Stomach (tissue), 4 donors: ENCODE results near the gene HEATR3.

ENCODE experiments used
- CTCF ChIP-seq, 7 experiments: fragments of 450-650 bp in 4 of 7; fragments of 200-600 bp in 3 of 7; sonication (generic) in 3 of 7; IDR thresholded peaks; one replicate each; pipeline ENCODE4 v1.5.1; 2016 to 2019; ENCODE audit warnings: antibody characterized with exemption in 7 of 7, control low read depth in 2 of 7, mild to moderate bottlenecking in 1 of 7
- EP300 ChIP-seq: sonication (generic); formaldehyde crosslinking; IDR thresholded peaks from one replicate; pipeline ENCODE4 v1.6.1; 2017; ENCODE audit warnings: antibody characterized with exemption
- POLR2AphosphoS5 ChIP-seq, 3 donors: sonication (generic); formaldehyde crosslinking; IDR thresholded peaks; one replicate each; pipeline ENCODE4 v1.6.1; 2016; ENCODE audit warnings: antibody characterized with exemption in 3 of 3

DNA sequence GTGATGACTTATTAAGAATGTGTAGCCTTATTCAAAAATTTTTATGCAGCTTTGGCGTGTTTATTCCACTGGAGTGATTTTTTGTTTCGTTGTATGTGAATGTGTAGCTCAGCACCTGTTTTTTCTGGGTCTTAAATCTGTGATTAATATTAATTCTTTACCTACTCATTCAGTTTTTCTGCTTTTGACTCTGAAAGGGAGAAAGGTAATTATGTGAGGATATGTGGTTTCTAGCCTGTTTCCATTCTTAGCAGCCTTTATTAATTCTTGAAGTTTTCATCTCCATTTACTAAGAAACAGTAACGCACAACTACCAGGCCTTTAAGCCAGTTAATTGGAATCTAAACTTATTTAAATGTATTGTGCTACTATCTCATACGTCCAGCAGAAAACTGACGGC is 7.0 kb downstream of the HEATR3 start:
- no peak for TF ChIP-seq CTCF (IDR thresholded peaks at IDR 0.05)
- no peak for TF ChIP-seq EP300
- no peak for TF ChIP-seq POLR2AphosphoS5 (IDR thresholded peaks at IDR 0.05)
